MCF 10A (cell line): Measurements from ENCODE around the gene CRNN. TPM values are rescaled to one million over a fixed set of nuclear protein-coding genes. Genes with fewer than 3 reads are reported as not detected.

Experiments used
- BruUV-seq: library from RNA; stranded (reverse); fragments of 400-500 nt; replicated peaks from 2 replicates; lab custom pipeline; 2021; lab: Mats Ljungman, UMichigan
- CTCF ChIA-PET: fragments of 300-600 bp; sonication (Branson Sonifier 250); formaldehyde crosslinking; extraction: SDS; loops from one replicate; lab custom pipeline; 2021; ENCODE audit warnings: antibody characterized with exemption, inconsistent platforms; lab: Yijun Ruan, JAX
- POLR2A ChIA-PET: fragments of 300-600, 350-650 bp; sonication (Branson Sonifier 250); formaldehyde crosslinking; extraction: SDS; loops from one replicate; lab custom pipeline; 2020; ENCODE audit warnings: antibody characterized with exemption, inconsistent platforms; lab: Yijun Ruan, JAX
- DNase-seq: peaks from one replicate; pipeline ENCODE4 v3.0.0-alpha.2; 2018; ENCODE audit not compliant: unreplicated experiment
- H3K27ac Mint-ChIP-seq: one replicate; pipeline ENCODE4 v1.8.0; 2022; ENCODE audit warnings: mild to moderate bottlenecking, low read depth, mixed read lengths; ENCODE audit not compliant: unreplicated experiment
- H3K27me3 Mint-ChIP-seq: one replicate; pipeline ENCODE4 v1.8.0; 2022; ENCODE audit warnings: mixed read lengths; ENCODE audit not compliant: insufficient read depth, unreplicated experiment
- H3K36me3 Mint-ChIP-seq: one replicate; pipeline ENCODE4 v1.8.0; 2022; ENCODE audit warnings: mild to moderate bottlenecking, moderate library complexity, mixed read lengths; ENCODE audit not compliant: insufficient read depth, unreplicated experiment
- H3K4me1 Mint-ChIP-seq: one replicate; pipeline ENCODE4 v1.8.0; 2022; ENCODE audit warnings: mixed read lengths; ENCODE audit not compliant: insufficient read depth, unreplicated experiment
- H3K4me3 Mint-ChIP-seq: one replicate; pipeline ENCODE4 v1.8.0; 2022; ENCODE audit warnings: mild to moderate bottlenecking, moderate library complexity, mixed read lengths; ENCODE audit not compliant: unreplicated experiment
- H3K9me3 Mint-ChIP-seq: one replicate; pipeline ENCODE4 v1.8.0; 2022; ENCODE audit warnings: mixed read lengths; ENCODE audit not compliant: unreplicated experiment
- CTCF ChIP-seq: fragments of 200-600 bp; IDR thresholded peaks from one replicate; pipeline ENCODE4 v1.8.0; 2022; ENCODE audit warnings: antibody characterized with exemption, mild to moderate bottlenecking; ENCODE audit not compliant: unreplicated experiment
- intact Hi-C: fragments of 100-400 bp; cut with micrococcal nuclease; formaldehyde crosslinking; loops from 2 replicates; pipeline ENCODE4 v1.14.1; 2022
- total RNA-seq: library from RNA; stranded (reverse); gene quantifications from 2 replicates; pipeline ENCODE4 v1.2.3, GENCODE V29; 2022

The CRNN gene
- total RNA-seq, 1 experiment from 2014 or later, result not detected

DNA sequence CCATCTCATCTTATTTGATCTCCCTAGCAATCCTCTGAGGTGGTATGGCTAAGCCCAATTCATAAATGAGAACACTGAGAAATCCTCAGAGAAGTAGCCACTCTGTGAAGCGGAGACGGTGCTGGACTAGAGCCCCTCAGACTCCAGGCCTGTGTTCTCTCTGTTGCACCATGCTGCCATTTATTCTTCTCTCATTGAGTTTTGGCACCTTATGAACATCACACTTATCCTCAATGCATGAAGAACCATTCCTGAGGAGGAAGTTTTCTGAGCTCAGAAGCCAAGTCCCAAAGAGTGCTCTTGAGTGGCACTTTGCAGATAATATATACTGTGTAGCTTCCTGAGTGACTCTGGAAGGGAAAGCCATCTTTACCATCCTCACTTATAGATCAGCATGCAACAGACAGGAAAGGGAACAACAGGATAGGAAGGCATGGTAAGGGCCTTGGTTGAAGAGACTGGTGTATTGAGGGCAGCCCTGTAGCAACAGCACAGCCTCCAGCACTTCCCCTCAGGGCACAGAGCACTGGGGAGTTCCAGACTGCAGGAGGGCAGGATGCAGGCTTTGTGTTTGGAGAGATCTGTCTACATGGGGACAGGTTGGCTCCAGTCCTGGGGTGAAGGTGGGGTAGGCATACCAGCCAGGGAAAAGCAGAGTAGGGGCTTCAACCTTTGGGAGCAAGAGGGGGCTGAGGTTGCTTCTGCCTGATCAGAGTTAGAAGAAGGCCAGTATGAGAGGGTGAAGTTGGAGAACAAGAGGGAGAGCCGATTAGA, 1.6 kb upstream of the CRNN start:
- TF ChIP-seq CTCF, result no peak
- ChIA-PET CTCF (interaction anchor here (0.7 to 1.9 kb wide), 3 partner anchors 17 to 25 kb away, joined by 3 to 8 read pairs (median 5); no protein-coding TSS in a partner anchor), POLR2A (interaction anchor here (0.8 kb wide), 1 partner anchor 21 kb away, joined by 3 read pairs; no protein-coding TSS in a partner anchor)
- intact Hi-C loops, result no loop called here
- no TSS peak for BruUV-seq
- Mint-ChIP-seq H3K4me3 (no peak overlapping the region), H3K27me3 (peaks cover 45% of the 10 kb centered on the region), H3K4me1 (no peaks in the 10 kb centered on the region), H3K36me3 (no peaks in the 10 kb centered on the region), H3K9me3 (no peaks in the 10 kb centered on the region), H3K27ac (no peak overlapping the region)
- DNase-seq, result no peak

DNA sequence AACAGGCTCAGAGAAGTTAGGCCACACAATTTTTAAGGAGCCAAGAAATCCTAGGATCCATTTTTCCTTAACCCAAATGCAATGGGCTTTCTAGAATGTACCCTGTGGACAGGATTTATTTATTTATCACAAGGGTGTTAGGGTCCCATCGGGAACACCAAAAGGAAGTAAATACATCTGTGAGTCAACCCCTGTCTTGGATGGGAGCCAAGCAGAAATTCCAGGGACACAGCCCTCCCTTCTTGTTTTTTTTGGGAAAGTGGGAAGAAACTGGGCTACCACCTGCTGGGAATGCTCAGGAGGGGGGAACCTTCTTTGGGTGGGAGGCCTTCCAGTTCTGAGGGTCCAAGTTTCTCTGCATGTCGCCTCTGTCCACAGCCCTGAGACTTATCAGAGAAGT, 1.3 kb downstream of the CRNN start:
- H3K4me1 Mint-ChIP-seq, result no peaks in the 10 kb centered on the region
- no peak overlapping the region for H3K27ac Mint-ChIP-seq
- no peaks in the 10 kb centered on the region for H3K36me3 Mint-ChIP-seq
- POLR2A ChIA-PET, result no interaction called here
- BruUV-seq, result no TSS peak
- peaks cover 52% of the 10 kb centered on the region for H3K27me3 Mint-ChIP-seq
- H3K4me3 Mint-ChIP-seq, result no peak overlapping the region
- DNase-seq, result peak; percentile 38
- H3K9me3 Mint-ChIP-seq, result no peaks in the 10 kb centered on the region
- TF ChIP-seq CTCF, result no peak
- CTCF ChIA-PET, result no interaction called here
- intact Hi-C loops, result no loop called here

GRCh38 chr1:152411134-152411533, 2.9 kb downstream of the CRNN start:
- intact Hi-C loops, result no loop called here
- BruUV-seq, result no TSS peak
- no peaks in the 10 kb centered on the region for H3K9me3 Mint-ChIP-seq
- H3K4me3 Mint-ChIP-seq, result no peak overlapping the region
- TF ChIP-seq CTCF, result no peak
- H3K27ac Mint-ChIP-seq, result no peak overlapping the region
- peaks cover 57% of the 10 kb centered on the region for H3K27me3 Mint-ChIP-seq
- no peaks in the 10 kb centered on the region for H3K36me3 Mint-ChIP-seq
- H3K4me1 Mint-ChIP-seq, result no peaks in the 10 kb centered on the region
- no peak for DNase-seq
- ChIA-PET CTCF (interaction anchor here (0.5 to 1.2 kb wide), 4 partner anchors 16 to 243 kb away, joined by 3 to 5 read pairs (median 4); no protein-coding TSS in a partner anchor), POLR2A (no interaction called here)

GRCh38 chr1:152410599-152410998, 3.5 kb downstream of the CRNN start:
- Mint-ChIP-seq H3K27ac (no peak overlapping the region), H3K36me3 (no peaks in the 10 kb centered on the region), H3K4me3 (no peak overlapping the region), H3K9me3 (no peaks in the 10 kb centered on the region), H3K4me1 (no peaks in the 10 kb centered on the region), H3K27me3 (peaks cover 57% of the 10 kb centered on the region)
- DNase-seq, result no peak
- intact Hi-C loops, result no loop called here
- TF ChIP-seq CTCF, result no peak
- no TSS peak for BruUV-seq
- POLR2A ChIA-PET, result no interaction called here
- CTCF ChIA-PET, result interaction anchor here (0.6 to 2.6 kb wide), 2 partner anchors 12 to 243 kb away, joined by 3 to 12 read pairs; no protein-coding TSS in a partner anchor
